GM23338 (cell line): ENCODE measurements around the gene SLC9A1. TPM values are rescaled to one million over a fixed set of nuclear protein-coding genes. Genes with fewer than 3 reads are reported as not detected.
A peak's percentile ranks its signal among the peaks of the same experiment; 100 is the strongest.

Experiments used
- ATAC-seq: fragments of 200-7000 bp; cut with Tn5 transposase; 3 replicates; pipeline ENCODE4 v1.9.1; 2020
- DNase-seq: peaks from one replicate; pipeline ENCODE4 v3.0.0-alpha.2; 2015; ENCODE audit warnings: low spot score
- H2AFZ ChIP-seq: fragments of 200-600 bp; sonication (generic); 2 replicates; pipeline ENCODE4 v1.8.0; 2016; ENCODE audit warnings: antibody characterized with exemption, mild to moderate bottlenecking, moderate library complexity
- H3F3A ChIP-seq: fragments of 200-600 bp; sonication (generic); replicated peaks from 2 replicates; pipeline ENCODE4 v1.8.0; 2017; ENCODE audit warnings: antibody characterized with exemption, mixed run types, low read depth
- H3K27ac ChIP-seq: fragments of 200-600 bp; sonication (generic); 2 replicates; pipeline ENCODE4 v1.6.1; 2016; ENCODE audit warnings: low read depth
- H3K27me3 ChIP-seq: fragments of 200-600 bp; sonication (generic); 2 replicates; pipeline ENCODE4 v1.8.0; 2016; ENCODE audit warnings: mild to moderate bottlenecking, mixed run types, moderate library complexity; ENCODE audit not compliant: insufficient read depth
- H3K36me3 ChIP-seq: fragments of 200-600 bp; sonication (generic); 2 replicates; pipeline ENCODE4 v1.8.0; 2016; ENCODE audit warnings: mild to moderate bottlenecking; ENCODE audit not compliant: insufficient read depth
- H3K4me1 ChIP-seq: fragments of 200-600 bp; sonication (generic); 2 replicates; pipeline ENCODE4 v1.8.0; 2016; ENCODE audit warnings: mild to moderate bottlenecking, moderate library complexity; ENCODE audit not compliant: insufficient read depth
- H3K4me2 ChIP-seq: fragments of 200-600 bp; sonication (generic); 2 replicates; pipeline ENCODE4 v1.7.1; 2017; ENCODE audit warnings: mixed run types
- H3K4me3 ChIP-seq: fragments of 200-600 bp; sonication (generic); 2 replicates; pipeline ENCODE4 v1.6.1; 2016; ENCODE audit warnings: mixed run types
- H3K79me2 ChIP-seq: fragments of 200-600 bp; sonication (generic); replicated peaks from 2 replicates; pipeline ENCODE4 v1.8.0; 2017; ENCODE audit warnings: mild to moderate bottlenecking; ENCODE audit not compliant: insufficient read depth
- H3K9me2 ChIP-seq: fragments of 200-600 bp; sonication (generic); 2 replicates; pipeline ENCODE4 v1.8.0; 2017; ENCODE audit not compliant: insufficient read depth
- H4K20me1 ChIP-seq: fragments of 200-600 bp; sonication (generic); replicated peaks from 2 replicates; pipeline ENCODE4 v1.8.0; 2017; ENCODE audit warnings: mild to moderate bottlenecking; ENCODE audit not compliant: insufficient read depth
- H3K27ac Mint-ChIP-seq: 2 replicates; pipeline ENCODE4 v1.8.0; 2020; ENCODE audit warnings: inconsistent platforms, mild to moderate bottlenecking, moderate library complexity, mixed read lengths
- H3K27me3 Mint-ChIP-seq: 3 replicates; pipeline ENCODE4 v1.8.0; 2022; ENCODE audit warnings: low read depth, mild to moderate bottlenecking, moderate library complexity, mixed read lengths, inconsistent platforms; ENCODE audit not compliant: insufficient read depth, poor library complexity
- H3K36me3 Mint-ChIP-seq: 3 replicates; pipeline ENCODE4 v1.8.0; 2021; ENCODE audit warnings: low read depth, mild to moderate bottlenecking, inconsistent platforms, moderate library complexity, mixed read lengths
- H3K4me1 Mint-ChIP-seq: 3 replicates; pipeline ENCODE4 v1.8.0; 2020; ENCODE audit warnings: mild to moderate bottlenecking, inconsistent platforms, mixed read lengths
- H3K4me3 Mint-ChIP-seq: 3 replicates; pipeline ENCODE4 v1.8.0; 2021; ENCODE audit warnings: moderate library complexity, mild to moderate bottlenecking, inconsistent platforms, mixed read lengths
- H3K9me3 Mint-ChIP-seq: 3 replicates; pipeline ENCODE4 v1.8.0; 2020; ENCODE audit warnings: moderate library complexity, mild to moderate bottlenecking, inconsistent platforms, mixed read lengths
- CREB1 ChIP-seq: fragments of 250-450 bp; sonication (Bioruptor Pico); IDR thresholded peaks from 2 replicates; pipeline ENCODE4 v1.5.0; 2020; ENCODE audit warnings: low read depth, mild to moderate bottlenecking, moderate library complexity
- CTCF ChIP-seq, 2 experiments: fragments of 200-600 bp in 1 of 2; sonication (generic) in 1 of 2; conservative IDR thresholded peaks; 2 replicates each; pipeline versions ENCODE4 v1.5.1 to v1.6.1; 2016 to 2017; ENCODE audit warnings: antibody characterized with exemption in 2 of 2, low read depth in 2 of 2, mild to moderate bottlenecking in 2 of 2, moderate library complexity in 1 of 2
- ETS1 ChIP-seq: IDR thresholded peaks from 2 replicates; pipeline ENCODE4 v1.6.1; 2016; ENCODE audit warnings: antibody characterized with exemption
- EZH2 ChIP-seq: fragments of 200-600 bp; sonication (generic); IDR thresholded peaks from one replicate; pipeline ENCODE4 v1.8.0; 2017; ENCODE audit warnings: antibody characterized with exemption, mild to moderate bottlenecking, low read depth; ENCODE audit not compliant: unreplicated experiment
- EZH2phosphoT487 ChIP-seq: fragments of 200-600 bp; sonication (generic); IDR thresholded peaks from one replicate; pipeline ENCODE4 v1.8.1; 2018; ENCODE audit warnings: antibody characterized with exemption; ENCODE audit not compliant: unreplicated experiment
- JUNB ChIP-seq: IDR thresholded peaks from one replicate; pipeline ENCODE4 v1.6.1; 2016; ENCODE audit warnings: antibody characterized with exemption; ENCODE audit not compliant: unreplicated experiment
- NANOG ChIP-seq: IDR thresholded peaks from 2 replicates; pipeline ENCODE4 v1.6.1; 2016; ENCODE audit warnings: antibody characterized with exemption, borderline replicate concordance
- POLR2AphosphoS5 ChIP-seq: IDR thresholded peaks from 2 replicates; pipeline ENCODE4 v1.6.1; 2016; ENCODE audit warnings: antibody characterized with exemption, low read depth
- REST ChIP-seq: IDR thresholded peaks from one replicate; pipeline ENCODE4 v1.6.1; 2018; ENCODE audit warnings: antibody characterized with exemption; ENCODE audit not compliant: unreplicated experiment
- STAT1 ChIP-seq: IDR thresholded peaks from one replicate; pipeline ENCODE4 v1.6.1; 2016; ENCODE audit warnings: antibody characterized with exemption; ENCODE audit not compliant: unreplicated experiment
- ZNF114 ChIP-seq: fragments of 250-450 bp; sonication (Bioruptor Pico); IDR thresholded peaks from 2 replicates; pipeline ENCODE4 v1.5.0; 2020; ENCODE audit warnings: mild to moderate bottlenecking, moderate library complexity
- ZNF331 ChIP-seq: fragments of 250-450 bp; sonication (Bioruptor Pico); IDR thresholded peaks from 2 replicates; pipeline ENCODE4 v1.5.0; 2020; ENCODE audit warnings: low read depth, mild to moderate bottlenecking, moderate library complexity
- ZNF462 ChIP-seq: fragments of 250-450 bp; sonication (Bioruptor Pico); IDR thresholded peaks from 2 replicates; pipeline ENCODE4 v1.5.0; 2020; ENCODE audit warnings: mild to moderate bottlenecking, moderate library complexity
- polyA plus RNA-seq: library from polyadenylated mRNA; unstranded; fragments of >200 nt; fragmentation: Nextera tagmentation; extraction: Ambion mirVana; gene quantifications from 2 replicates; pipeline ENCODE4 v1.2.1, GENCODE V29; 2016
- total RNA-seq: library from RNA; depleted of rRNA; stranded (reverse); fragments of >200 nt; shearing (Covaris generic); gene quantifications from 2 replicates; pipeline ENCODE4 v1.2.3, GENCODE V29; 2014

Gene SLC9A1
- total and polyA plus RNA-seq, 2 experiments from 2014 or later: 10.4 to 22.3 TPM

- no peak overlapping the region for H3K27ac Mint-ChIP-seq
- H3K4me2 ChIP-seq: peak overlapping the region; percentile 42
- H3K27me3 Mint-ChIP-seq: peaks cover 10% of the 10 kb centered on the region
- no peaks in the 10 kb centered on the region for H3K9me2 ChIP-seq
- no peaks in the 10 kb centered on the region for H3K36me3 ChIP-seq
- H3K79me2 ChIP-seq: peaks cover 56% of the 10 kb centered on the region
- no peak overlapping the region for H3K4me3 ChIP-seq
- H3K36me3 Mint-ChIP-seq: no peaks in the 10 kb centered on the region; the same call in 2 of the 3 replicates
- no peaks in the 10 kb centered on the region for H3K27me3 ChIP-seq
- H3F3A ChIP-seq: no peaks in the 10 kb centered on the region; the same call in 1 of the 2 replicates
- peaks cover 55% of the 10 kb centered on the region for H3K4me1 ChIP-seq
- no peaks in the 10 kb centered on the region for H3K9me3 Mint-ChIP-seq
- 0 out of 2 replicates have a peak, but pooled peaks cover 2% of the 10 kb centered on the region for H4K20me1 ChIP-seq
- DNase-seq (peak; percentile 71), ATAC-seq (peak; percentile 72)
- peak overlapping the region; percentile 33; the same call in 1 of the 2 replicates for H3K27ac ChIP-seq
- no peak overlapping the region; the same call in 1 of the 2 replicates for H2AFZ ChIP-seq
- peaks cover 76% of the 10 kb centered on the region for H3K4me1 Mint-ChIP-seq
- TF ChIP-seq JUNB: no peak
- TF ChIP-seq EZH2phosphoT487: no peak
- no peak for TF ChIP-seq ZNF462 (CRISPR knock-in tag)
- no peak for TF ChIP-seq EZH2
- no peak for TF ChIP-seq CREB1 (CRISPR knock-in tag)
- TF ChIP-seq ZNF114 (CRISPR knock-in tag): no peak
- no peak for TF ChIP-seq ZNF331 (CRISPR knock-in tag)
- TF ChIP-seq ETS1: no peak
- TF ChIP-seq REST: no peak
- TF ChIP-seq POLR2AphosphoS5: no peak
- TF ChIP-seq STAT1: no peak
- no peak for TF ChIP-seq CTCF (conservative IDR thresholded peaks at IDR 0.05; ENCODE audit: low read depth in 2 of 2)
- no peak for TF ChIP-seq NANOG
- no peak overlapping the region for H3K4me3 Mint-ChIP-seq
Observed at GRCh38 chr1:27141266-27142003, 13.5 kb downstream of the SLC9A1 start.
